ENCODE results near the gene CYTH3. TPM values are rescaled to one million over a fixed set of nuclear protein-coding genes. Genes with fewer than 3 reads are reported as not detected.

CYTH3 gene
- total RNA-seq, 1 donor = 33.2 TPM

DNA sequence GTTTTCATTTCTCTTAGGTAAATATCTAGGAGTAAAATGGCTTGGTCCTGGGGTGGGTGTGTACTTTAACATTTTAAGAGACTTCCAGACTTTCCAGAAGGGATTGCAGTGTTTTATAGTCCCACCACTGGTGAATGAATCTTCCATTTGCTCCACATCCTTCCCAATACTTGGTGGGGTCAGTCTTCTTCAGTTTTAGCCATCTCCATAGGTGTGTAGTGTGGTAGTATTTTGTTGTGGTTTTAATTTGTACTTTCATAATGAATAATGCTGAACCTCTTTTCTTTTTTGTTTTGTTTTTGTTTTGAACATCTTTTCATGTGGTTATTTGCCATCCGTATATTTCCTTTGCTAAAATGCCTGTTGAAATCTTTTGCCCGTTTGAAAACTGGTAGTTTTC is 154.9 kb downstream of the CYTH3 start:
- TF ChIP-seq, protein P1, sequence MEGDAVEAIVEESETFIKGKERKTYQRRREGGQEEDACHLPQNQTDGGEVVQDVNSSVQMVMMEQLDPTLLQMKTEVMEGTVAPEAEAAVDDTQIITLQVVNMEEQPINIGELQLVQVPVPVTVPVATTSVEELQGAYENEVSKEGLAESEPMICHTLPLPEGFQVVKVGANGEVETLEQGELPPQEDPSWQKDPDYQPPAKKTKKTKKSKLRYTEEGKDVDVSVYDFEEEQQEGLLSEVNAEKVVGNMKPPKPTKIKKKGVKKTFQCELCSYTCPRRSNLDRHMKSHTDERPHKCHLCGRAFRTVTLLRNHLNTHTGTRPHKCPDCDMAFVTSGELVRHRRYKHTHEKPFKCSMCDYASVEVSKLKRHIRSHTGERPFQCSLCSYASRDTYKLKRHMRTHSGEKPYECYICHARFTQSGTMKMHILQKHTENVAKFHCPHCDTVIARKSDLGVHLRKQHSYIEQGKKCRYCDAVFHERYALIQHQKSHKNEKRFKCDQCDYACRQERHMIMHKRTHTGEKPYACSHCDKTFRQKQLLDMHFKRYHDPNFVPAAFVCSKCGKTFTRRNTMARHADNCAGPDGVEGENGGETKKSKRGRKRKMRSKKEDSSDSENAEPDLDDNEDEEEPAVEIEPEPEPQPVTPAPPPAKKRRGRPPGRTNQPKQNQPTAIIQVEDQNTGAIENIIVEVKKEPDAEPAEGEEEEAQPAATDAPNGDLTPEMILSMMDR (IDR thresholded peaks at IDR 0.05; ENCODE audit: insufficient read depth, low read depth, low read length) = no peak
- DNase-seq (ENCODE audit: low read depth) = no peak
- H3K4me3 ChIP-seq (ENCODE audit: low read depth, low read length) = no peak overlapping the region

DNA sequence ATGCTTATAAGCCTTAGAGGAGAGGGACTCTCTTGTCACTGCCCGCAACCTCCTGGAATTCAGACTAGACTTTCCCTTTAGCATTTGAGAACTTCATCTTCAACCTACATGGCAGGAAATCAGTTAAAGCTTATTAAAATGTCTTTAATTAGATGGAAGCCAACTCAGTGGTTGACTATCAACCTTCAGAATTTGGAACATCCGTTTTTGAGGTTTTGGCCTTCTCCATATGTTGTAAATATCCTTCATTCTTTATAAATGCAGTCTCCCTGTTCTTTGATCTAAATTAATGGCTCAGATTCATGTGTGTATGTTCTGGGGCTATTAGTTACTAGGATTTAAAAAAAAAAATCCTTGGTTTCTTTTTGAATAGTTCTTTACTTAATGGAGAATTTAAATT is 156.2 kb downstream of the CYTH3 start:
- TF ChIP-seq, protein P1 (IDR thresholded peaks at IDR 0.05; ENCODE audit: insufficient read depth, low read depth, low read length) = no peak
- DNase-seq (ENCODE audit: low read depth) = no peak
- no peak overlapping the region for H3K4me3 ChIP-seq (ENCODE audit: low read depth, low read length)

Small RNA genes lying within 50 kb of the gene (small RNA-seq; reads per million reads assigned to genes)
- not detected for gene RF00019

Other genes with a start within 250 kb of the CYTH3 start
- gene ANKRD61, start 241.2 kb downstream of the CYTH3 start, total RNA-seq = not detected in 2 replicates
- 60.0 and 71.5 TPM in 2 replicates for gene EIF2AK1, start 213.4 kb downstream of the CYTH3 start, total RNA-seq
- 6.8 and 6.9 TPM in 2 replicates for gene USP42, start 167.7 kb downstream of the CYTH3 start, total RNA-seq
- 15.5 and 22.9 TPM in 2 replicates for gene FAM220A, start 76.3 kb upstream of the CYTH3 start, total RNA-seq
- 58.6 and 66.9 TPM in 2 replicates for gene RAC1, start 101.9 kb upstream of the CYTH3 start, total RNA-seq
- gene DAGLB, start 175.3 kb upstream of the CYTH3 start, total RNA-seq = 18.0 and 29.4 TPM in 2 replicates
- 200 and 383 TPM in 2 replicates for gene KDELR2, start 211.5 kb upstream of the CYTH3 start, total RNA-seq